ENCODE results near the gene IL34. TPM values are rescaled to one million over a fixed set of nuclear protein-coding genes. Genes with fewer than 3 reads are reported as not detected.

Gene IL34
- total and polyA plus RNA-seq, 2 of the 8 experiments (the other 6 are each of a cell fraction or from before 2014, with no cell fraction given) = 4.6 to 5.6 TPM

DNA sequence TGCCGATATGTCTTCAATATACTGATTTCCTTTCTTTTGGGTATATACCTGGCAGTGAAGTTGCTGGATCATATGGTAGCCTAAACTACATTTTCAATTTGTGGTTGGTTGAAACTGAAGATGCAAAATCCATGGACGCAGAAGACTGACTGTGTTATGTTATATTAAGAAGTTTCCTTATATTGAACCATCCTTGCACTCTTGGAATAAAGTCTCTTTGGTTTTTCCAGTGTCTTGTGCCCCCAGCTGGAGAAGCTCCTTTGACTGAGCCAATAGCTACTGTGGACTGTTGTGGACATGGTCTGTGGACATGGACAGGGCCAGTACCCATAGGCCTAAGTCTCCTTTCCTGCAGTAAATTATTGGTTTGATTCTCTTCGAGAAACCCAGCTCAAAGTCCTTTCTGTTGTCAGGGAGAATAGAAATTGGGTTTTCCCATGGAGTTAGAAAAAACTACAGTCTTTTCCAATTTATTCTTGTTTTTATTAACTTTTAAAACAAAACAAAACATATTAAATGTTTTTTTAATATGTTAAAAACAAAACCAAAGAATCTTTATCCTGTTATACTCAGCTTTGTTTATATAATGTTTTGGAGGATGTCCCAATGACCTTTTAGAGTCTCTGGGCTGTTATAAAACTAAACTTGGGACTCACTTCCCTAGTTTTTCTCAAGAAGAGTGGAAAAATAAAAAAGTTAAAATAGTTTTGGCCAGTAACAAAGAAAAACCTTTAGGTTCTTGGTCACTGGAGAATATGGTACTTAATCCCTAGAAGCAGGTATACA lies 15.2 kb upstream of the IL34 start:
- no peak overlapping the region for H2AK5ac ChIP-seq (ENCODE audit: low read depth, low read length)
- H3K9me3 ChIP-seq (ENCODE audit: insufficient read depth in 2 of 2, low read depth in 1 of 2, low read length in 1 of 2) = peaks cover 3 to 4% of the 10 kb centered on the region in 2 experiments; a peak in 1 of 4 replicates
- H4K5ac ChIP-seq (ENCODE audit: insufficient read length, low read depth, low read length) = no peak overlapping the region
- H3K23ac ChIP-seq (ENCODE audit: insufficient read length) = no peak overlapping the region
- no peak overlapping the region for H3K56ac ChIP-seq (replicated peaks; ENCODE audit: insufficient read length, low read depth, low read length)
- H3K27me3 ChIP-seq (replicated peaks in 1 of 4; ENCODE audit: control insufficient read depth in 3 of 4, extremely low read depth in 1 of 4, insufficient read depth in 3 of 4, low read length in 3 of 4) = no peaks in the 10 kb centered on the region
- no peak overlapping the region for H3K14ac ChIP-seq (ENCODE audit: insufficient read length)
- no peak overlapping the region for H3K27ac ChIP-seq (ENCODE audit: low read depth, low read length)
- H3K4me1 ChIP-seq (replicated peaks in 1 of 4; ENCODE audit: control insufficient read depth in 3 of 4, insufficient read depth in 4 of 4, low read length in 3 of 4) = peaks cover 0 to 2% (median 0%) of the 10 kb centered on the region in 4 experiments; a peak in 1 of 7 replicates
- FAIRE-seq = no peak
- no peaks in the 10 kb centered on the region for H3K79me1 ChIP-seq (ENCODE audit: low read depth, low read length)
- no peak overlapping the region for H3K9ac ChIP-seq (replicated peaks in 1 of 4; ENCODE audit: extremely low read depth in 1 of 4, low read depth in 3 of 4, low read length in 3 of 4)
- no peak overlapping the region for H2BK15ac ChIP-seq (ENCODE audit: low read length)
- no peak overlapping the region for H4K8ac ChIP-seq (ENCODE audit: extremely low read depth, insufficient read depth, low read length)
- H2BK12ac ChIP-seq (ENCODE audit: low read depth, low read length) = no peak overlapping the region
- WGBS, 2 experiments (ENCODE audit: extremely low coverage in 1 of 2, insufficient coverage in 1 of 2, insufficient read length in 1 of 2, insufficient replicate concordance in 2 of 2, low coverage in 1 of 2, low lambda C conversion rate in 2 of 2, missing lambda C conversion rate in 1 of 2) = 80% methylated on average over 3 of the region's 3 CpGs; no CpG with 5 or more reads in 1 of the 2 experiments
- no peak overlapping the region for H4K91ac ChIP-seq (replicated peaks; ENCODE audit: insufficient read length, low read length)
- H3K4me2 ChIP-seq (ENCODE audit: insufficient read depth in 1 of 2, low read depth in 2 of 2, low read length in 2 of 2) = no peak overlapping the region
- no peaks in the 10 kb centered on the region for H4K20me1 ChIP-seq (replicated peaks in 1 of 2; ENCODE audit: control insufficient read depth in 1 of 2, insufficient read depth in 2 of 2, low read length in 2 of 2)
- H2BK5ac ChIP-seq (ENCODE audit: low read depth, low read length) = no peak overlapping the region
- no peak overlapping the region for H2BK20ac ChIP-seq (ENCODE audit: low read length)
- no peaks in the 10 kb centered on the region for H3K36me3 ChIP-seq (ENCODE audit: control insufficient read depth in 2 of 4, insufficient read depth in 4 of 4, low read length in 3 of 4)
- CTCF ChIA-PET (ENCODE audit: partially characterized antibody) = interaction anchor here (0.7 to 1.1 kb wide), 3 partner anchors 8 to 29 kb away, joined by 3 read pairs; no protein-coding TSS in a partner anchor
- no peak overlapping the region for H3K18ac ChIP-seq (ENCODE audit: extremely low read depth, low read length)
- H3K23me2 ChIP-seq (ENCODE audit: low read depth, low read length) = no peaks in the 10 kb centered on the region
- H3K79me2 ChIP-seq (ENCODE audit: control insufficient read depth in 1 of 2, insufficient read depth in 2 of 2, low read length in 2 of 2) = no peaks in the 10 kb centered on the region
- no peak overlapping the region for H2AFZ ChIP-seq (ENCODE audit: low read length)
- DNase-seq (ENCODE audit: low read depth in 1 of 2, low spot score in 2 of 2) = no peak
- no peak overlapping the region for H2BK120ac ChIP-seq (replicated peaks; ENCODE audit: low read depth, low read length)
- no peak overlapping the region for H3K4ac ChIP-seq (replicated peaks; ENCODE audit: insufficient read length, low read depth, low read length)
- H3K4me3 ChIP-seq (ENCODE audit: extremely low read depth in 1 of 4, insufficient read depth in 2 of 4, low read depth in 3 of 4, low read length in 4 of 4) = no peak overlapping the region
- POLR2A ChIA-PET (ENCODE audit: partially characterized antibody) = interaction anchor here (1.6 to 2.5 kb wide), 3 partner anchors 9 to 19 kb away, joined by 7 to 8 read pairs (median 8); no protein-coding TSS in a partner anchor
- TF ChIP-seq, protein P1, sequence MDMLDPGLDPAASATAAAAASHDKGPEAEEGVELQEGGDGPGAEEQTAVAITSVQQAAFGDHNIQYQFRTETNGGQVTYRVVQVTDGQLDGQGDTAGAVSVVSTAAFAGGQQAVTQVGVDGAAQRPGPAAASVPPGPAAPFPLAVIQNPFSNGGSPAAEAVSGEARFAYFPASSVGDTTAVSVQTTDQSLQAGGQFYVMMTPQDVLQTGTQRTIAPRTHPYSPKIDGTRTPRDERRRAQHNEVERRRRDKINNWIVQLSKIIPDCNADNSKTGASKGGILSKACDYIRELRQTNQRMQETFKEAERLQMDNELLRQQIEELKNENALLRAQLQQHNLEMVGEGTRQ (IDR thresholded peaks at IDR 0.05; ENCODE audit: low read length) = no peak
- TF ChIP-seq RNF2 (IDR thresholded peaks at IDR 0.05; ENCODE audit: borderline replicate concordance, low read depth, low read length, missing control alignments, poor library complexity, severe bottlenecking) (no peak), TEAD4 (IDR thresholded peaks at IDR 0.05; ENCODE audit: low read depth, low read length) (no peak), CBX5 (IDR thresholded peaks at IDR 0.05; ENCODE audit: low read depth, low read length) (no peak), SIRT6 (IDR thresholded peaks at IDR 0.05; ENCODE audit: low read length) (no peak), CBX8 (IDR thresholded peaks at IDR 0.05; ENCODE audit: borderline replicate concordance, low read depth, low read length) (no peak)

Measured in H1 (cell line).